Body of pancreas (tissue), 4 donors: ENCODE data around the gene IGSF8.
"Not testable (repeated sequence)": the region's sequence is repeated elsewhere in the genome, so short reads cannot be mapped to it uniquely, and the experiment has no call there.

Source experiments
- CTCF ChIP-seq, 7 experiments: fragments of 450-650 bp in 4 of 7; fragments of 200-600 bp in 3 of 7; sonication (generic) in 3 of 7; IDR thresholded peaks; one replicate each; pipeline ENCODE4 v1.5.1; 2016 to 2019; ENCODE audit warnings: antibody characterized with exemption in 7 of 7
- POLR2A ChIP-seq, 3 donors: fragments of 450-650 bp; IDR thresholded peaks; one replicate each; pipeline ENCODE4 v1.6.1; 2016; ENCODE audit warnings: antibody characterized with exemption in 3 of 3, mild to moderate bottlenecking in 2 of 3

- TF ChIP-seq CTCF, POLR2A (IDR thresholded peaks at IDR 0.05): not testable (repeated sequence)
These were observed 48.2 kb downstream of the IGSF8 start for GRCh38 chr1:160050182-160050581.
